ENCODE data around the gene PRKG1. TPM values are rescaled to one million over a fixed set of nuclear protein-coding genes. Genes with fewer than 3 reads are reported as not detected.

The PRKG1 gene
- polyA plus RNA-seq, 3 donors = not detected

DNA sequence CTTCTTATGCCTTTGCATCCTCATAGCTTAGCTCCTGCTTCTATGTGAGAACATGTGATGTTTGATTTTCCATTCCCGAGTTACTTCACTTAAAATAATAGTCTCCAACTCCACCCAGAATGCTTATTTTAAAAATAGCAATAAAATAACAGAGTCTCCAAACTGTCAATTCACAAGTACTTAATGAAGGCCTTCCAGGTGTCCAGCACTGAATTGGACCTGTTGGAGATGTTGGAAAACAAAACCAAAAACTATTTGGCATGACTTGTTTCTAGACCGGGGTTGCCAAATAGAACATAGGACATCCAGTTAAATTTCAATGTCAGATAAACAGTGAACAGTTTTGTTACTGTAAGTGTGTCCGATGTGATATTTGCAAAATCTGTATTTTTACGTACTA is 1031.7 kb downstream of the PRKG1 start:
- DNase-seq = no peak
- H3K9ac ChIP-seq (ENCODE audit: insufficient read depth, low read length, poor library complexity, severe bottlenecking) = no peak overlapping the region
- H3K4me2 ChIP-seq (replicated peaks; ENCODE audit: extremely low read depth, low read length, poor library complexity, severe bottlenecking) = no peak overlapping the region
- H4K20me1 ChIP-seq (ENCODE audit: insufficient read depth, low read length) = no peaks in the 10 kb centered on the region
- Mint-ChIP-seq H3K27me3 (ENCODE audit: low read depth in 3 of 3) (no peaks in the 10 kb centered on the region), H3K9me3 (peaks cover 0 to 4% (median 0%) of the 10 kb centered on the region in 7 donors), H3K4me1 (no peaks in the 10 kb centered on the region), H3K4me3 (no peak overlapping the region), H3K27ac (no peak overlapping the region), H3K36me3 (no peaks in the 10 kb centered on the region)
- TF ChIP-seq, protein P1, sequence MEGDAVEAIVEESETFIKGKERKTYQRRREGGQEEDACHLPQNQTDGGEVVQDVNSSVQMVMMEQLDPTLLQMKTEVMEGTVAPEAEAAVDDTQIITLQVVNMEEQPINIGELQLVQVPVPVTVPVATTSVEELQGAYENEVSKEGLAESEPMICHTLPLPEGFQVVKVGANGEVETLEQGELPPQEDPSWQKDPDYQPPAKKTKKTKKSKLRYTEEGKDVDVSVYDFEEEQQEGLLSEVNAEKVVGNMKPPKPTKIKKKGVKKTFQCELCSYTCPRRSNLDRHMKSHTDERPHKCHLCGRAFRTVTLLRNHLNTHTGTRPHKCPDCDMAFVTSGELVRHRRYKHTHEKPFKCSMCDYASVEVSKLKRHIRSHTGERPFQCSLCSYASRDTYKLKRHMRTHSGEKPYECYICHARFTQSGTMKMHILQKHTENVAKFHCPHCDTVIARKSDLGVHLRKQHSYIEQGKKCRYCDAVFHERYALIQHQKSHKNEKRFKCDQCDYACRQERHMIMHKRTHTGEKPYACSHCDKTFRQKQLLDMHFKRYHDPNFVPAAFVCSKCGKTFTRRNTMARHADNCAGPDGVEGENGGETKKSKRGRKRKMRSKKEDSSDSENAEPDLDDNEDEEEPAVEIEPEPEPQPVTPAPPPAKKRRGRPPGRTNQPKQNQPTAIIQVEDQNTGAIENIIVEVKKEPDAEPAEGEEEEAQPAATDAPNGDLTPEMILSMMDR (IDR thresholded peaks at IDR 0.05) = no peak
- no peaks in the 10 kb centered on the region for H3K36me3 ChIP-seq (replicated peaks in 1 of 2; ENCODE audit: control insufficient read depth in 1 of 2, insufficient read depth in 2 of 2, low read length in 2 of 2)
- H3K27me3 ChIP-seq (ENCODE audit: control insufficient read depth in 2 of 2, insufficient read depth in 2 of 2, low read length in 2 of 2) = no peaks in the 10 kb centered on the region
- intact Hi-C loops (cut with micrococcal nuclease) = no loop called here
- H3K9me3 ChIP-seq (replicated peaks in 1 of 2; ENCODE audit: control insufficient read depth in 1 of 2, insufficient read depth in 1 of 2, low read length in 2 of 2) = no peaks in the 10 kb centered on the region
- H3K27ac ChIP-seq (ENCODE audit: low read depth in 1 of 2, low read length in 2 of 2) = no peak overlapping the region
- no peak overlapping the region for H3K4me3 ChIP-seq (replicated peaks in 1 of 3; ENCODE audit: low read depth in 2 of 3, low read length in 3 of 3)
- no peaks in the 10 kb centered on the region for H3K4me1 ChIP-seq (ENCODE audit: control insufficient read depth in 1 of 2, insufficient read depth in 2 of 2, low read length in 2 of 2)
- WGBS (ENCODE audit: insufficient coverage) = no CpG with 5 or more reads among the region's 4 CpGs
- no peaks in the 10 kb centered on the region for H3K79me2 ChIP-seq (ENCODE audit: insufficient read depth, low read length)
- H2AFZ ChIP-seq (ENCODE audit: insufficient read depth, low read depth, low read length, poor library complexity, severe bottlenecking) = no peak overlapping the region

- H4K20me1 ChIP-seq (ENCODE audit: insufficient read depth, low read length) = no peaks in the 10 kb centered on the region
- H3K27me3 ChIP-seq (ENCODE audit: control insufficient read depth in 2 of 2, insufficient read depth in 2 of 2, low read length in 2 of 2) = no peaks in the 10 kb centered on the region
- Mint-ChIP-seq H3K36me3 (no peaks in the 10 kb centered on the region), H3K4me1 (no peaks in the 10 kb centered on the region), H3K9me3 (peaks cover 0 to 4% (median 0%) of the 10 kb centered on the region in 7 donors), H3K4me3 (no peak overlapping the region), H3K27me3 (ENCODE audit: low read depth in 3 of 3) (no peaks in the 10 kb centered on the region), H3K27ac (no peak overlapping the region)
- no peak for DNase-seq
- no peaks in the 10 kb centered on the region for H3K36me3 ChIP-seq (replicated peaks in 1 of 2; ENCODE audit: control insufficient read depth in 1 of 2, insufficient read depth in 2 of 2, low read length in 2 of 2)
- no peak overlapping the region for H3K4me2 ChIP-seq (replicated peaks; ENCODE audit: extremely low read depth, low read length, poor library complexity, severe bottlenecking)
- H3K27ac ChIP-seq (ENCODE audit: low read depth in 1 of 2, low read length in 2 of 2) = no peak overlapping the region
- no peaks in the 10 kb centered on the region for H3K9me3 ChIP-seq (replicated peaks in 1 of 2; ENCODE audit: control insufficient read depth in 1 of 2, insufficient read depth in 1 of 2, low read length in 2 of 2)
- TF ChIP-seq, protein P1 (IDR thresholded peaks at IDR 0.05) = no peak
- H3K4me3 ChIP-seq (replicated peaks in 1 of 3; ENCODE audit: low read depth in 2 of 3, low read length in 3 of 3) = no peak overlapping the region
- H2AFZ ChIP-seq (ENCODE audit: insufficient read depth, low read depth, low read length, poor library complexity, severe bottlenecking) = no peak overlapping the region
- H3K4me1 ChIP-seq (ENCODE audit: control insufficient read depth in 1 of 2, insufficient read depth in 2 of 2, low read length in 2 of 2) = no peaks in the 10 kb centered on the region
- intact Hi-C loops (cut with micrococcal nuclease) = no loop called here
- no peak overlapping the region for H3K9ac ChIP-seq (ENCODE audit: insufficient read depth, low read length, poor library complexity, severe bottlenecking)
- no peaks in the 10 kb centered on the region for H3K79me2 ChIP-seq (ENCODE audit: insufficient read depth, low read length)
Measured at GRCh38 chr10:52106899-52107298, 1032.6 kb downstream of the PRKG1 start.
